HT1080 (cell line): Measurements from ENCODE around the gene LRRC37A. TPM values are rescaled to one million over a fixed set of nuclear protein-coding genes. Genes with fewer than 3 reads are reported as not detected.
"Not testable (repeated sequence)": the region's sequence is repeated elsewhere in the genome, so short reads cannot be mapped to it uniquely, and the experiment has no call there.

ENCODE experiments used
- DNase-seq: peaks from one replicate; pipeline ENCODE4 v3.0.0-alpha.2; 2015; ENCODE audit warnings: low read depth
- small RNA-seq: library from RNA; depleted of rRNA; stranded (forward); fragments of <200 nt; gene quantifications from one replicate; pipeline ENCODE3, GENCODE V24; 2014
- total RNA-seq: library from RNA; depleted of rRNA; stranded (reverse); fragments of >200 nt; shearing (Covaris generic); gene quantifications from 2 replicates; pipeline ENCODE4 v1.2.3, GENCODE V29; 2014; rRNA removed

Gene LRRC37A
- total RNA-seq, 1 experiment from 2014 or later = 1.4 TPM

GRCh38 chr17:46286764-46287221 is 8.1 kb upstream of the LRRC37A start:
- peak; percentile 72 for DNase-seq

GRCh38 chr17:46287587-46287986 is 7.3 kb upstream of the LRRC37A start:
- DNase-seq = not testable (repeated sequence)

- DNase-seq = not testable (repeated sequence)
Observed at GRCh38 chr17:46290906-46291546, 3.9 kb upstream of the LRRC37A start.

- DNase-seq = not testable (repeated sequence)
Observed at GRCh38 chr17:46291618-46292017, 3.3 kb upstream of the LRRC37A start.

GRCh38 chr17:46341220-46341619 is 46.3 kb downstream of the LRRC37A start:
- not testable (repeated sequence) for DNase-seq

- not testable (repeated sequence) for DNase-seq
Observed at GRCh38 chr17:46342131-46342530, 47.2 kb downstream of the LRRC37A start.

- not testable (repeated sequence) for DNase-seq
Observed at GRCh38 chr17:46348345-46348744, 53.4 kb downstream of the LRRC37A start.

GRCh38 chr17:46349060-46349459 is 54.1 kb downstream of the LRRC37A start:
- not testable (repeated sequence) for DNase-seq

- not testable (repeated sequence) for DNase-seq
Observed at GRCh38 chr17:46353856-46354255, 58.9 kb downstream of the LRRC37A start.

GRCh38 chr17:46361145-46361735 is 66.3 kb downstream of the LRRC37A start:
- DNase-seq = not testable (repeated sequence)

- DNase-seq = not testable (repeated sequence)
Observed at GRCh38 chr17:46361755-46362154, 66.8 kb downstream of the LRRC37A start, which contains the start of gene ARL17B. ARL17B (minus strand) TSS chr17:46361766; CDS start chr17:46358397, 3,369 bp downstream.

- DNase-seq = not testable (repeated sequence)
Observed at GRCh38 chr17:46367520-46367919, 72.6 kb downstream of the LRRC37A start.

GRCh38 chr17:46372236-46373229 is 77.6 kb downstream of the LRRC37A start:
- not testable (repeated sequence) for DNase-seq

GRCh38 chr17:46373418-46373817 is 78.5 kb downstream of the LRRC37A start:
- not testable (repeated sequence) for DNase-seq

- DNase-seq = not testable (repeated sequence)
Observed at GRCh38 chr17:46383118-46383517, 88.2 kb downstream of the LRRC37A start.

GRCh38 chr17:46385491-46385890 is 90.6 kb downstream of the LRRC37A start:
- DNase-seq = not testable (repeated sequence)

Small RNAs within 50 kb of the gene (small RNA-seq; reads per million reads assigned to genes)
- not detected for gene RN7SL656P

Other genes with a start within 250 kb of the LRRC37A start
- gene KANSL1, start 101.7 kb upstream of the LRRC37A start, total RNA-seq = 22.7 and 27.5 TPM in 2 replicates
- 2.4 and 7.4 TPM in 2 replicates for gene ARL17B, start 66.6 kb downstream of the LRRC37A start, total RNA-seq
- 3.3 and 3.9 TPM in 2 replicates for gene LRRC37A2, start 217.3 kb downstream of the LRRC37A start, total RNA-seq